Osteocyte (in vitro differentiated cells): ENCODE data around the gene DYRK1A. TPM values are rescaled to one million over a fixed set of nuclear protein-coding genes. Genes with fewer than 3 reads are reported as not detected.
A peak's percentile ranks its signal among the peaks of the same experiment; 100 is the strongest.
"Not testable (repeated sequence)": the region's sequence is repeated elsewhere in the genome, so short reads cannot be mapped to it uniquely, and the experiment has no call there.

ENCODE experiments used
- DNase-seq: peaks from one replicate; pipeline ENCODE4 v3.0.0; 2021; ENCODE audit warnings: mixed read lengths; ENCODE audit not compliant: unreplicated experiment; ENCODE audit errors: extremely low spot score
- H3K27ac Mint-ChIP-seq: one replicate; pipeline ENCODE4 v1.8.0; 2021; ENCODE audit warnings: mild to moderate bottlenecking, mixed read lengths; ENCODE audit not compliant: unreplicated experiment
- H3K27me3 Mint-ChIP-seq: one replicate; pipeline ENCODE4 v1.8.0; 2021; ENCODE audit warnings: mixed read lengths; ENCODE audit not compliant: unreplicated experiment
- H3K36me3 Mint-ChIP-seq: one replicate; pipeline ENCODE4 v1.8.0; 2021; ENCODE audit warnings: mixed read lengths; ENCODE audit not compliant: unreplicated experiment
- H3K4me1 Mint-ChIP-seq: one replicate; pipeline ENCODE4 v1.8.0; 2021; ENCODE audit warnings: mixed read lengths; ENCODE audit not compliant: unreplicated experiment
- H3K4me3 Mint-ChIP-seq: one replicate; pipeline ENCODE4 v1.8.0; 2021; ENCODE audit warnings: mild to moderate bottlenecking, moderate library complexity, mixed read lengths; ENCODE audit not compliant: unreplicated experiment
- H3K9me3 Mint-ChIP-seq: one replicate; pipeline ENCODE4 v1.8.0; 2021; ENCODE audit warnings: mixed read lengths; ENCODE audit not compliant: unreplicated experiment
- CTCF ChIP-seq: fragments of 200-600 bp; sonication (generic); IDR thresholded peaks from 2 replicates; pipeline ENCODE4 v1.5.0; 2021; ENCODE audit warnings: antibody characterized with exemption, mild to moderate bottlenecking, moderate library complexity
- total RNA-seq: library from RNA; stranded (reverse); gene quantifications from 2 replicates; pipeline ENCODE4 v1.2.1, GENCODE V29; 2021

DYRK1A gene
- total RNA-seq, 1 donor from 2014 or later: 63.2 TPM

DNA sequence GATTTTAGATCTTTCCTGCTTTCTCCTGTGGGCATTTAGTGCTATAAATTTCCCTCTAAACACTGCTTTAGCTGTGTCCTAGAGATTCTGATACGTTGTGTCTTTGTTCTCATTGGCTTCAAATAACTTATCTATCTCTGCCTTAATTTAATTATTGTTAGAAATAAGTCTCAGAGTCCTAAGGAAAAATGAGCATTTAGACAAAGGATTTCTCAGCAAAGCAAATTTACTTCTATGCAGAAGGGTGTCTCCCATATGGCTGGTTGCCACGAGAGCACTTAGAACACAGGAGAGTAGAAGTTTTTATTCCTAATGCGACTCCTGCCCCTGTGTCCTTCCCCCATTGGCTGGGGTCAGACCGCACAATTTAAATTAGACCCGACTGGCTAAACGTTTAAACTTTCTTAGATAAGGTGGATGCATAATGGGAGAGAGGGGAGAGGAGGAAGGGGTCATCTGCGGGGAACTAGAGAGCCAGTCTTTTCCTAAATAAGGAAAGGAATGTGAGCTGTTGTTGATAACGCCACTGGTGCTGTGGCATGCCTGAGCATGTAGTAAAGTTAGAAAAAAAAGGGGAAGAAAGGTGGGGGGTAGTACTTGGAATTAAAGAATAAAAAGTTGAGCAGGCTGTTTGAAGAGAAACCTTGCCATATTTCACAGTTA lies 170.2 kb downstream of the DYRK1A start:
- no peak for DNase-seq
- no peak for TF ChIP-seq CTCF
- Mint-ChIP-seq H3K36me3 (no peaks in the 10 kb centered on the region), H3K27me3 (no peaks in the 10 kb centered on the region), H3K4me1 (peaks cover 6% of the 10 kb centered on the region), H3K4me3 (no peak overlapping the region), H3K27ac (no peak overlapping the region), H3K9me3 (peaks cover 13% of the 10 kb centered on the region)

DNA sequence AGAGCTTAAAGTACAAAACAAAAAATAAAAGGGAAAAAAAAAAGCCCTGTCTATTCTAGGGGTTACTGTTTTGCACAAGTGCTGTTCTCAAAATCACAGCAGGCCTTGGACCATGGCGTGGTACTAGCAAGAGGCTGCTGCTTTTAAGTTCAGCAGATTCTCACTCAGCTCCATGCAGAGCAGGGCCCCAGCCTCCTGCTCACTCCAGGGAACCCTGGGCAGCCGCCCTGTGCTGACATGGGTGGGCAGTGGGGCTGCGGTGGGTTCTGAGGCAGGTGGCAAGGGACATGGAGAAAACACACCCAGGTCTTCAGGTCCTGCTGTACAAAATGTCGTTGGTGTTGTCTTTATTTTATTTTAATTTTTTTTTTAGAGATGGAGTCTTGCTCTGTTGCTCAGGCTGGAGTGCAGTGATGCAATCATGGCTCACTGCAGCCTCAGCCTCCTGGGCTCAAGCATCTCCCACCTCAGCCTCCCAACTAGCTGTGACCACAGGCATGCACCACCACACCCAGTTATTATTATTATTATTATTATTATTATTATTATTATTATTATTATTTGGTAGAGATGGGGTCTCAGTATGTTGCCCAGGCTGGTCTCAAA lies 170.9 kb downstream of the DYRK1A start:
- Mint-ChIP-seq H3K9me3 (peaks cover 21% of the 10 kb centered on the region), H3K27ac (no peak overlapping the region), H3K27me3 (no peaks in the 10 kb centered on the region), H3K36me3 (peaks cover 3% of the 10 kb centered on the region), H3K4me3 (no peak overlapping the region), H3K4me1 (peaks cover 1% of the 10 kb centered on the region)
- TF ChIP-seq CTCF: no peak
- DNase-seq: peak; percentile 68

DNA sequence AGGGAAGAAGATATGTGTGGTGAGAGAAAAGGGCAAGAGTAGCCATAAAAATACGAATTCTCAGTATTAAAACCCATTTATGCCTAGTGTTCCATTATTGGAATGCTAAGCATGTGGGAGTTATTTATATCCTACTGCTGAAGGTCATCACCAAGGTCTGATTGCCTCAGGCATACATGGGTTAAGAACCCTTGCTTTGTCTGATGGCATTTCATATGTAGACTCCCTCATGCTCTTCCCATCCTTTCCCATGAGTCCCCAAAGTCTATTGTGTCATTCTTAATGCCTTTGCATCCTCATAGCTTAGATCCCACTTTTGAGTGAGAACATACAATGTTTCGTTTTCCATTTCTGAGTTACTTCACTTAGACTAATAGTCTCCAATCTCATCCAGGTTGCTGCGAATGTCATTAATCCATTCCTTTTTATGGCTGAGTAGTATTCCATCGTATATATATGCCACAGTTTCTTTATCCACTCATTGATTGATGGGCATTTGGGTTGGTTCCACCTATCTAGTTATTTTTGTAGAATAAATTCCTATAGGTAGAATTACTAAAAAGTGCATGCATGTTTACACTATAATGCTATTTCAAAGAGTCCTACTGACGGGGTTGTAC lies 172.5 kb downstream of the DYRK1A start:
- H3K9me3 Mint-ChIP-seq: peaks cover 27% of the 10 kb centered on the region
- TF ChIP-seq CTCF: no peak
- H3K4me3 Mint-ChIP-seq: no peak overlapping the region
- H3K36me3 Mint-ChIP-seq: peaks cover 4% of the 10 kb centered on the region
- no peaks in the 10 kb centered on the region for H3K27me3 Mint-ChIP-seq
- peaks cover 1% of the 10 kb centered on the region for H3K4me1 Mint-ChIP-seq
- no peak overlapping the region for H3K27ac Mint-ChIP-seq
- DNase-seq: no peak

DNA sequence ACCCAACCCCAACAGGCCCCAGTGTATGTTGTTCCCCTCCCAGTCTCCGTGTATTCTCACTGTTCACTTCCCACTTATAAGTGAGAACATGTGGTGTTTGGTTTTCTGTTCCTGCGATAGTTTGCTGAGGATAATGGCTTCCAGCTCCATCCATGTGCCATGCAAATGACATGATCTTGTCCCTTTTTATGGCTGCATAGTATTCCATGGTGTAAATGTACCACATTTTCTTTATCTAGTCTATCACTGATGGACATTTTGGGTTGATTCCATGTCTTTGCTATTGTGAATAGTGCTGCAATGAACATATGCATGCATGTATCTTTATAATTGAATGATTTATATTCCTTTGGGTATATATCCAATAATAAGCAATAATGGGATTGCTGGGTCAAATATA lies 174.6 kb downstream of the DYRK1A start:
- not testable (repeated sequence) for H3K4me3 Mint-ChIP-seq, DNase-seq, H3K36me3 Mint-ChIP-seq, H3K27me3 Mint-ChIP-seq, H3K27ac Mint-ChIP-seq, H3K4me1 Mint-ChIP-seq
- H3K9me3 Mint-ChIP-seq: peaks cover 27% of the 10 kb centered on the region

DNA sequence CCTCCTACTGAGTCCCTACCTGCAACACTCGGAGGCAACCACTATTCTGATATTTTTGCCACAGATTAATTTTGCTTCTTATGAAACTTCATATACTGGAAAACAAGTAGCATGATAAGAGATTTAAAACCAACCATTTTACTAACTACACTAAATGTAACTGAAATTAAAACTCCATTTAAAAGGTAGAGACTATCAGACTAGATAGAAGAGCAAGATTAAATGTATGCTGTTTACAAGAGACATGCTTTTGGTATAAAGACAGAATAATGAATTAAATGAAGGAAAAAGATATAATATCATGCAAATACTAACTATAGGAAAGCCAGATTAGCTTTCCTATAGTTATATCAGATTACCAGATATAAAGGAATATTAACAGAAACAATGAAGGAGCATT lies 175.9 kb downstream of the DYRK1A start:
- no peaks in the 10 kb centered on the region for H3K27me3 Mint-ChIP-seq
- no peak for TF ChIP-seq CTCF

More for the DNA sequence above, 175.9 kb downstream of the DYRK1A start:
- Mint-ChIP-seq H3K4me1 (peaks cover 1% of the 10 kb centered on the region), H3K4me3 (no peak overlapping the region), H3K27ac (no peak overlapping the region), H3K9me3 (peaks cover 20% of the 10 kb centered on the region), H3K36me3 (peaks cover 4% of the 10 kb centered on the region)
- DNase-seq: no peak
